EH (cell line): Measurements from ENCODE around the gene SND1.

Source experiments
- DNase-seq: peaks from one replicate; pipeline ENCODE4 v3.0.0-alpha.2; 2015; ENCODE audit warnings: low read depth

SND1 gene

GRCh38 chr7:127933146-127933545 is 281.2 kb downstream of the SND1 start:
- DNase-seq: no peak

- DNase-seq: no peak
Measured at GRCh38 chr7:127934711-127935110, 282.7 kb downstream of the SND1 start.

- DNase-seq: no peak
Measured at GRCh38 chr7:127935847-127936376, 283.9 kb downstream of the SND1 start.

GRCh38 chr7:127937066-127937680 is 285.2 kb downstream of the SND1 start:
- no peak for DNase-seq

GRCh38 chr7:127938588-127938987 is 286.6 kb downstream of the SND1 start:
- DNase-seq: peak; percentile 91

GRCh38 chr7:127940381-127941160 is 288.6 kb downstream of the SND1 start:
- peak; percentile 39 for DNase-seq

GRCh38 chr7:127941476-127942210 is 289.6 kb downstream of the SND1 start:
- DNase-seq: no peak

- DNase-seq: no peak
Measured at GRCh38 chr7:127943541-127944521, 291.8 kb downstream of the SND1 start.

GRCh38 chr7:127946111-127946510 is 294.1 kb downstream of the SND1 start:
- DNase-seq: peak; percentile 12

GRCh38 chr7:127946847-127947246 is 294.9 kb downstream of the SND1 start:
- DNase-seq: peak; percentile 53

GRCh38 chr7:127948312-127948711 is 296.3 kb downstream of the SND1 start:
- DNase-seq: no peak

- DNase-seq: no peak
Measured at GRCh38 chr7:127948930-127949329, 296.9 kb downstream of the SND1 start.

- no peak for DNase-seq
Measured at GRCh38 chr7:127949769-127950222, 297.8 kb downstream of the SND1 start.

GRCh38 chr7:127950233-127950935 is 298.4 kb downstream of the SND1 start:
- DNase-seq: peak; percentile 24

GRCh38 chr7:127953423-127954356 is 301.7 kb downstream of the SND1 start:
- no peak for DNase-seq

GRCh38 chr7:127954357-127954748 is 302.4 kb downstream of the SND1 start:
- no peak for DNase-seq

GRCh38 chr7:127955051-127955531 is 303.1 kb downstream of the SND1 start:
- DNase-seq: no peak

GRCh38 chr7:127957886-127958285 is 305.9 kb downstream of the SND1 start:
- no peak for DNase-seq

GRCh38 chr7:127959770-127960169 is 307.8 kb downstream of the SND1 start:
- no peak for DNase-seq
